ENCODE results near the gene KCNN3.

KCNN3 gene

GRCh38 chr1:154807048-154807591 lies 63.0 kb downstream of the KCNN3 start:
- no peak overlapping the region for H3K27ac ChIP-seq
- TF ChIP-seq CTCF (IDR thresholded peaks at IDR 0.05) = no peak
- no peak for TF ChIP-seq ZFX (IDR thresholded peaks at IDR 0.05; ENCODE audit: borderline replicate concordance)

GRCh38 chr1:154806333-154806732 lies 63.7 kb downstream of the KCNN3 start:
- H3K27ac ChIP-seq = no peak overlapping the region
- TF ChIP-seq CTCF (IDR thresholded peaks at IDR 0.05) (no peak), ZFX (IDR thresholded peaks at IDR 0.05; ENCODE audit: borderline replicate concordance) (no peak)

- H3K27ac ChIP-seq = no peak overlapping the region
- TF ChIP-seq ZFX (IDR thresholded peaks at IDR 0.05; ENCODE audit: borderline replicate concordance) = no peak
Measured at GRCh38 chr1:154802982-154803920, 66.8 kb downstream of the KCNN3 start.

- no peak for TF ChIP-seq ZFX (IDR thresholded peaks at IDR 0.05; ENCODE audit: borderline replicate concordance)
- TF ChIP-seq CTCF (IDR thresholded peaks at IDR 0.05) = no peak
- H3K27ac ChIP-seq = no peak overlapping the region
Measured at GRCh38 chr1:154802336-154802969, 67.6 kb downstream of the KCNN3 start.

- no peak for TF ChIP-seq ZFX (IDR thresholded peaks at IDR 0.05; ENCODE audit: borderline replicate concordance)
- no peak for TF ChIP-seq CTCF (IDR thresholded peaks at IDR 0.05)
- no peak overlapping the region for H3K27ac ChIP-seq
Measured at GRCh38 chr1:154801234-154802011, 68.7 kb downstream of the KCNN3 start.

- no peak overlapping the region for H3K27ac ChIP-seq
- TF ChIP-seq CTCF (IDR thresholded peaks at IDR 0.05) (no peak), ZFX (IDR thresholded peaks at IDR 0.05; ENCODE audit: borderline replicate concordance) (no peak)
Measured at GRCh38 chr1:154799188-154799587, 70.9 kb downstream of the KCNN3 start.

- no peak for TF ChIP-seq ZFX (IDR thresholded peaks at IDR 0.05; ENCODE audit: borderline replicate concordance)
- no peak for TF ChIP-seq CTCF (IDR thresholded peaks at IDR 0.05)
- H3K27ac ChIP-seq = no peak overlapping the region
Measured at GRCh38 chr1:154798645-154799044, 71.4 kb downstream of the KCNN3 start.
